HepG2 (cell line): ENCODE results near the gene RSKR. TPM values are rescaled to one million over a fixed set of nuclear protein-coding genes. Genes with fewer than 3 reads are reported as not detected.

ENCODE experiments used
- ATAC-seq: fragments of 200-7000 bp; cut with Tn5 transposase; 3 replicates; pipeline ENCODE4 v1.9.1; 2020; ENCODE audit warnings: mild to moderate bottlenecking, moderate library complexity
- BruUV-seq: library from RNA; stranded (reverse); fragments of 400-500 nt; replicated peaks from 2 replicates; lab custom pipeline; 2021; lab: Mats Ljungman, UMichigan
- CTCF ChIA-PET: fragments of 300-600 bp; formaldehyde crosslinking; extraction: SDS; loops from one replicate; lab custom pipeline; 2021; ENCODE audit warnings: low total read pairs, inconsistent platforms, low intra/inter-chr PET ratio; lab: Yijun Ruan, JAX
- POLR2A ChIA-PET: fragments of 350-600 bp; sonication (Branson Sonifier 250); formaldehyde crosslinking; loops from one replicate; lab custom pipeline; 2020; ENCODE audit warnings: antibody characterized with exemption, inconsistent platforms; lab: Yijun Ruan, JAX
- DNase-seq: peaks from one replicate; pipeline ENCODE4 v3.0.0-alpha.2; 2015; ENCODE audit warnings: low spot score
- FAIRE-seq: peaks from 3 replicates; lab custom pipeline; 2011; peaks lifted over from hg19 to GRCh38; lab: Jason Lieb, UNC
- H2AFZ ChIP-seq: one replicate; pipeline ENCODE4 v1.6.1; 2011; ENCODE audit warnings: low read length, inconsistent platforms
- H3K27ac ChIP-seq: fragments of 300-600 bp; 3 replicates; pipeline ENCODE4 v1.8.0; 2011; ENCODE audit warnings: mixed run types, mild to moderate bottlenecking, mixed read lengths, low read length, inconsistent platforms; ENCODE audit not compliant: insufficient read depth; ENCODE audit errors: extremely low read length
- H3K27me3 ChIP-seq, 2 experiments: fragments of 200-600 bp in 1 of 2; 2 replicates in 1 of 2; 3 replicates in 1 of 2; pipeline versions ENCODE4 v1.6.0 to v1.8.0; 2011; ENCODE audit warnings: low read length in 2 of 2, mild to moderate bottlenecking in 2 of 2, moderate library complexity in 2 of 2, inconsistent platforms in 1 of 2; ENCODE audit not compliant: insufficient read depth in 2 of 2, control insufficient read depth in 1 of 2
- H3K36me3 ChIP-seq, 2 experiments: fragments of 200-600 bp in 1 of 2; replicated peaks in 1 of 2; 2 replicates in 1 of 2; 3 replicates in 1 of 2; pipeline versions ENCODE4 v1.5.1 to v1.8.0; 2011; ENCODE audit warnings: low read length in 2 of 2, inconsistent platforms in 1 of 2; ENCODE audit not compliant: insufficient read depth in 2 of 2, control insufficient read depth in 1 of 2
- H3K4me1 ChIP-seq: 2 replicates; pipeline ENCODE4 v1.5.1; 2012; ENCODE audit warnings: low read length, inconsistent platforms; ENCODE audit not compliant: insufficient read depth
- H3K4me2 ChIP-seq: 2 replicates; pipeline ENCODE4 v1.6.0; 2011; ENCODE audit warnings: low read depth, low read length, inconsistent platforms
- H3K4me3 ChIP-seq, 3 experiments: fragments of 200-600 bp in 1 of 3; sonication (generic), shearing (Covaris generic) in 1 of 3; replicated peaks in 1 of 3; 2 replicates each; pipeline ENCODE4 v1.5.1; 2011 to 2016; ENCODE audit warnings: low read length in 3 of 3, inconsistent platforms in 2 of 3, low read depth in 2 of 3, mild to moderate bottlenecking in 2 of 3, control low read depth in 1 of 3, mixed read lengths in 1 of 3; ENCODE audit not compliant: insufficient read depth in 1 of 3
- H3K79me2 ChIP-seq: one replicate; pipeline ENCODE4 v1.6.1; 2011; ENCODE audit warnings: low read length, inconsistent platforms; ENCODE audit not compliant: insufficient read depth
- H3K9ac ChIP-seq: 2 replicates; pipeline ENCODE4 v1.6.0; 2011; ENCODE audit warnings: mild to moderate bottlenecking, low read depth, low read length, inconsistent platforms; ENCODE audit not compliant: insufficient read depth
- H3K9me3 ChIP-seq: 2 replicates; pipeline ENCODE4 v1.5.1; 2012; ENCODE audit warnings: mild to moderate bottlenecking, low read length
- H4K20me1 ChIP-seq: 2 replicates; pipeline ENCODE4 v1.6.0; 2011; ENCODE audit warnings: inconsistent platforms, mild to moderate bottlenecking, low read length, moderate library complexity; ENCODE audit not compliant: insufficient read depth
- GABPA ChIP-seq, 2 experiments: IDR thresholded peaks; 2 replicates each; pipeline ENCODE4 v1.6.1; 2011 to 2016; ENCODE audit warnings: low read depth in 2 of 2, low read length in 1 of 2, missing biosample characterization in 1 of 2, missing genetic modification characterization in 1 of 2
- RNF2 ChIP-seq: fragments of 450-650 bp; conservative IDR thresholded peaks from 2 replicates; pipeline ENCODE4 v1.6.1; 2016; ENCODE audit warnings: low read depth
- SMAD9 ChIP-seq: sonication (generic); formaldehyde crosslinking; IDR thresholded peaks from 2 replicates; pipeline ENCODE4 v1.5.1; 2020; ENCODE audit warnings: mild to moderate bottlenecking, missing genetic modification reagents
- SP5 ChIP-seq: IDR thresholded peaks from 2 replicates; pipeline ENCODE4 v1.6.1; 2016; ENCODE audit warnings: low read depth, borderline replicate concordance
- TFDP2 ChIP-seq: sonication (generic); formaldehyde crosslinking; IDR thresholded peaks from 2 replicates; pipeline ENCODE4 v1.4.0; 2020; ENCODE audit warnings: missing genetic modification reagents
- ZBTB37 ChIP-seq: sonication (generic); formaldehyde crosslinking; IDR thresholded peaks from 2 replicates; pipeline ENCODE4 v1.4.0; 2020; ENCODE audit warnings: mild to moderate bottlenecking, missing genetic modification reagents
- ZEB1 ChIP-seq: IDR thresholded peaks from 2 replicates; pipeline ENCODE4 v1.6.1; 2012; ENCODE audit warnings: mild to moderate bottlenecking, low read depth, inconsistent platforms; ENCODE audit not compliant: insufficient replicate concordance
- ZNF138 ChIP-seq: sonication (generic); formaldehyde crosslinking; IDR thresholded peaks from 2 replicates; pipeline ENCODE4 v1.5.0; 2020; ENCODE audit warnings: mild to moderate bottlenecking, low read depth, missing genetic modification reagents
- ZSCAN20 ChIP-seq: sonication (generic); formaldehyde crosslinking; IDR thresholded peaks from 2 replicates; pipeline ENCODE4 v1.4.0; 2020; ENCODE audit warnings: missing genetic modification reagents, mild to moderate bottlenecking, borderline replicate concordance
- WGBS: methylation state at CpG from one replicate; pipeline ENCODE4 v1.1.6; 2017; ENCODE audit warnings: low lambda C conversion rate; 5-methylcytosine and 5-hydroxymethylcytosine counted together
- in situ Hi-C: cut with HindIII; loops from 2 replicates; pipeline ENCODE4 v1.10.0; 2017; ENCODE audit warnings: low pct_unique_long_range_greater_than_20kb; ENCODE audit not compliant: extremely low pct_ligation_motif_present
- intact Hi-C: fragments of 100-400 bp; cut with micrococcal nuclease; formaldehyde crosslinking; loops from one replicate; pipeline ENCODE4 v1.10.0; 2022; ENCODE audit not compliant: unreplicated experiment
- polyA plus RNA-seq, 8 experiments: library from polyadenylated mRNA; depleted of rRNA in 3 of 8; stranded (reverse) in 7 of 8; unstranded in 1 of 8; fragments of >200 nt; fragmentation: Illumina TruSeq in 4 of 8; extraction: Trizol in 4 of 8; gene quantifications; 2 replicates each; pipeline versions ENCODE4 v1.2.1 to v1.2.3, GENCODE V29; 2011 to 2016; ENCODE audit warnings: low read depth in 4 of 8, missing spikeins in 1 of 8, mixed read lengths in 1 of 8; ENCODE audit not compliant: insufficient read depth in 1 of 8
- total RNA-seq, 5 experiments: library from RNA; depleted of rRNA; stranded (reverse); fragments of >200 nt; fragmentation: Illumina TruSeq; extraction: Trizol; gene quantifications; 2 replicates each; pipeline ENCODE4 v1.2.3, GENCODE V29; 2016; ENCODE audit warnings: low read depth in 1 of 5
- TF ChIP-seq, protein P1 (sequence below): sonication (generic); formaldehyde crosslinking; IDR thresholded peaks from 2 replicates; pipeline ENCODE4 v1.8.0; 2022; ENCODE audit warnings: mild to moderate bottlenecking, missing genetic modification reagents, borderline replicate concordance
- TF ChIP-seq, protein P2 (sequence below): sonication (generic); formaldehyde crosslinking; IDR thresholded peaks from 2 replicates; pipeline ENCODE4 v1.4.0; 2020; ENCODE audit warnings: mild to moderate bottlenecking, missing genetic modification reagents, borderline replicate concordance
- TF ChIP-seq, protein P3 (sequence below): IDR thresholded peaks from 2 replicates; pipeline ENCODE4 v1.6.1; 2016; ENCODE audit warnings: missing compliant biosample characterization, missing genetic modification reagents, borderline replicate concordance

RSKR gene
- total and polyA plus RNA-seq, 2 of the 13 experiments (the other 11 are each of a cell fraction or from before 2014, with no cell fraction given): 5.0 to 10.4 TPM

DNA sequence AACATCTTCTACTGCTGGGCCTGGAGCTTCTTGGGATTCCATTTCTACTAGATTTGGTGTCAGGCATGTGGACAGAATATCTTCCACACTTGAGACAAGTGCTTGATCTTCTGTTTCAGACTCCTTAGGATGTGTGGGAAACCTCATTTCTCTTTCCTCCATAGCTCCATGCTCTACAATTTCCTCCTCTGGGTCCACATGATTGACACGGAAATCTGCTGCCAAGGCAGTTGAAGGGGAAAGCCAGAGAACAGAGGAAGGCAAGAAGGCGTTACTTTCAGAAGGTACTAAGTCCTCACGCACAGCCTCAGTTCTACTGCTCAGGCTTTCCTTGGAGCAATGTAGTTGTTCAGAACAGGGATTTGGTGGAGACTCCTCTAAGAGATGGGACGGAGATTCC, 21.7 kb downstream of the RSKR start (continued):
- TF ChIP-seq, protein P1, sequence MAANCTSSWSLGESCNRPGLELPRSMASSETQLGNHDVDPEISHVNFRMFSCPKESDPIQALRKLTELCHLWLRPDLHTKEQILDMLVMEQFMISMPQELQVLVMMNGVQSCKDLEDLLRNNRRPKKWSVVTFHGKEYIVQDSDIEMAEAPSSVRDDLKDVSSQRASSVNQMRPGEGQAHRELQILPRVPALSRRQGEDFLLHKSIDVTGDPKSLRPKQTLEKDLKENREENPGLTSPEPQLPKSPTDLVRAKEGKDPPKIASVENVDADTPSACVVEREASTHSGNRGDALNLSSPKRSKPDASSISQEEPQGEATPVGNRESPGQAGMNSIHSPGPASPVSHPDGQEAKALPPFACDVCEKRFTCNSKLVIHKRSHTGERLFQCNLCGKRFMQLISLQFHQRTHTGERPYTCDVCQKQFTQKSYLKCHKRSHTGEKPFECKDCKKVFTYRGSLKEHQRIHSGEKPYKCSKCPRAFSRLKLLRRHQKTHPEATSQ (CRISPR knock-in tag): no peak
- TF ChIP-seq ZNF138 (CRISPR knock-in tag) (no peak), ZSCAN20 (CRISPR knock-in tag) (no peak), SMAD9 (CRISPR knock-in tag) (no peak)

DNA sequence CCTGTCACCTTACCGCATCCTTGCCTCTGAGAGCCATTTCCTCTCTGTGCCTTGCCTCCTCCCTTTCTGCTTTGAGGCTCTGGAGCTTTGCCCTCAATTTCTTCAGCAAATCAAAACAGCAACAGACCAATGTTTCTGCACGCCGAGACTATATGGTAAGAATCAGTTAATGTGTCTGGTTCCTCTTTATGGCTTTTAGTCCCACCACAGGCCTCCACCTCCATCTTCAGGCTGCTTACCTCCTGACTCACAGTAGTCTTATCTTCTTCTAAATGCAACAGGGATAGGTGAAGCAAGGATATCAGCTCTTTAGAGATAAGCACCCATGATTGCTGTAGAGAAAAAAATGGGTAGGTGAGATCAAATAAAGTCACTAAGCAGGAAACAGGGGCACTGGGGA, 28.1 kb downstream of the RSKR start:
- peaks cover 41 to 71% of the 10 kb centered on the region in 2 experiments for H3K36me3 ChIP-seq
- in situ Hi-C loops: no loop called here
- TF ChIP-seq, protein P2, sequence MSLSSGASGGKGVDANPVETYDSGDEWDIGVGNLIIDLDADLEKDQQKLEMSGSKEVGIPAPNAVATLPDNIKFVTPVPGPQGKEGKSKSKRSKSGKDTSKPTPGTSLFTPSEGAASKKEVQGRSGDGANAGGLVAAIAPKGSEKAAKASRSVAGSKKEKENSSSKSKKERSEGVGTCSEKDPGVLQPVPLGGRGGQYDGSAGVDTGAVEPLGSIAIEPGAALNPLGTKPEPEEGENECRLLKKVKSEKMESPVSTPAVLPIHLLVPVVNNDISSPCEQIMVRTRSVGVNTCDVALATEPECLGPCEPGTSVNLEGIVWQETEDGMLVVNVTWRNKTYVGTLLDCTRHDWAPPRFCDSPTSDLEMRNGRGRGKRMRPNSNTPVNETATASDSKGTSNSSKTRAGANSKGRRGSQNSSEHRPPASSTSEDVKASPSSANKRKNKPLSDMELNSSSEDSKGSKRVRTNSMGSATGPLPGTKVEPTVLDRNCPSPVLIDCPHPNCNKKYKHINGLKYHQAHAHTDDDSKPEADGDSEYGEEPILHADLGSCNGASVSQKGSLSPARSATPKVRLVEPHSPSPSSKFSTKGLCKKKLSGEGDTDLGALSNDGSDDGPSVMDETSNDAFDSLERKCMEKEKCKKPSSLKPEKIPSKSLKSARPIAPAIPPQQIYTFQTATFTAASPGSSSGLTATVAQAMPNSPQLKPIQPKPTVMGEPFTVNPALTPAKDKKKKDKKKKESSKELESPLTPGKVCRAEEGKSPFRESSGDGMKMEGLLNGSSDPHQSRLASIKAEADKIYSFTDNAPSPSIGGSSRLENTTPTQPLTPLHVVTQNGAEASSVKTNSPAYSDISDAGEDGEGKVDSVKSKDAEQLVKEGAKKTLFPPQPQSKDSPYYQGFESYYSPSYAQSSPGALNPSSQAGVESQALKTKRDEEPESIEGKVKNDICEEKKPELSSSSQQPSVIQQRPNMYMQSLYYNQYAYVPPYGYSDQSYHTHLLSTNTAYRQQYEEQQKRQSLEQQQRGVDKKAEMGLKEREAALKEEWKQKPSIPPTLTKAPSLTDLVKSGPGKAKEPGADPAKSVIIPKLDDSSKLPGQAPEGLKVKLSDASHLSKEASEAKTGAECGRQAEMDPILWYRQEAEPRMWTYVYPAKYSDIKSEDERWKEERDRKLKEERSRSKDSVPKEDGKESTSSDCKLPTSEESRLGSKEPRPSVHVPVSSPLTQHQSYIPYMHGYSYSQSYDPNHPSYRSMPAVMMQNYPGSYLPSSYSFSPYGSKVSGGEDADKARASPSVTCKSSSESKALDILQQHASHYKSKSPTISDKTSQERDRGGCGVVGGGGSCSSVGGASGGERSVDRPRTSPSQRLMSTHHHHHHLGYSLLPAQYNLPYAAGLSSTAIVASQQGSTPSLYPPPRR (CRISPR knock-in tag): no peak
- TF ChIP-seq ZEB1 (no peak), RNF2 (no peak), ZNF138 (CRISPR knock-in tag) (no peak), ZBTB37 (no peak), SP5 (CRISPR knock-in tag) (no peak), TFDP2 (no peak), GABPA (IDR thresholded peaks at IDR 0.05; ENCODE audit: low read depth, low read length) (no peak), GABPA (CRISPR knock-in tag; IDR thresholded peaks at IDR 0.05; ENCODE audit: low read depth) (no peak)
- TF ChIP-seq, protein P3, sequence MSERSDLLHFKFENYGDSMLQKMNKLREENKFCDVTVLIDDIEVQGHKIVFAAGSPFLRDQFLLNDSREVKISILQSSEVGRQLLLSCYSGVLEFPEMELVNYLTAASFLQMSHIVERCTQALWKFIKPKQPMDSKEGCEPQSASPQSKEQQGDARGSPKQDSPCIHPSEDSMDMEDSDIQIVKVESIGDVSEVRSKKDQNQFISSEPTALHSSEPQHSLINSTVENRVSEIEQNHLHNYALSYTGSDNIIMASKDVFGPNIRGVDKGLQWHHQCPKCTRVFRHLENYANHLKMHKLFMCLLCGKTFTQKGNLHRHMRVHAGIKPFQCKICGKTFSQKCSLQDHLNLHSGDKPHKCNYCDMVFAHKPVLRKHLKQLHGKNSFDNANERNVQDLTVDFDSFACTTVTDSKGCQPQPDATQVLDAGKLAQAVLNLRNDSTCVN (CRISPR knock-in tag): no peak

More for the DNA sequence above, 28.1 kb downstream of the RSKR start:
- H2AFZ ChIP-seq: no peak overlapping the region
- no peaks in the 10 kb centered on the region for H3K9me3 ChIP-seq
- ATAC-seq: no peak
- H3K4me1 ChIP-seq: no peaks in the 10 kb centered on the region
- no peak for FAIRE-seq
- no peak overlapping the region for H3K9ac ChIP-seq
- no peaks in the 10 kb centered on the region for H3K79me2 ChIP-seq
- ChIA-PET CTCF (no interaction called here), POLR2A (no interaction called here)
- no peak overlapping the region for H3K27ac ChIP-seq
- no peak for DNase-seq
- H3K4me2 ChIP-seq: no peak overlapping the region
- no peaks in the 10 kb centered on the region for H3K27me3 ChIP-seq
- no peak overlapping the region for H3K4me3 ChIP-seq
- WGBS: 92% methylated on average over 3 of the region's 3 CpGs
- no TSS peak for BruUV-seq
- H4K20me1 ChIP-seq: no peaks in the 10 kb centered on the region
- intact Hi-C loops: no loop called here
